DOHH2 (cell line): ENCODE results near the gene C1QA.

Experiments
- EZH2phosphoT487 ChIP-seq: fragments of 200-600 bp; sonication (generic); IDR thresholded peaks from 2 replicates; pipeline ENCODE4 v1.6.1; 2017; ENCODE audit warnings: borderline replicate concordance, mild to moderate bottlenecking, antibody characterized with exemption, low read length, moderate library complexity, mixed read lengths
- TF ChIP-seq, protein P1 (sequence below): fragments of 200-600 bp; sonication (generic); IDR thresholded peaks from one replicate; pipeline ENCODE4 v1.5.1; 2014; ENCODE audit warnings: antibody characterized with exemption, mild to moderate bottlenecking, low read depth, low read length; ENCODE audit not compliant: poor library complexity, severe bottlenecking

DNA sequence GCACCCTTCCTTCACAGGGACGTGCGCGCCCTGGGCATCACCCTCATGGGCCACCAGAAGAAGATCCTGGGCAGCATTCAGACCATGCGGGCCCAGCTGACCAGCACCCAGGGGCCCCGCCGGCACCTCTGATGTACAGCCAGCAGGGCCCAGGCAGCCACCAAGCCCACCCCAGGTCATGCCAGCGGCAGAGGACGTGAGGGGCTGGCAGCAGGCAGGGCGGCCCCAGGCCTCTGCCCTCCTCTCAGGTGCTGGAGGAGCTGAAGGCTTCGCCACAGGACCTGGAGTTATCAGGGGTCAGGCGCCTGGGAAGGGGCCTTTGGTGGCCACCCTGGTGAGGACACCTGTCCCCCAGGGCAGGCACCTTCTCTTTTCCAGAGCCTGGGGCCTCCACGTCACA lies 34.8 kb upstream of the C1QA start:
- TF ChIP-seq EZH2phosphoT487, result no peak
- TF ChIP-seq, protein P1, sequence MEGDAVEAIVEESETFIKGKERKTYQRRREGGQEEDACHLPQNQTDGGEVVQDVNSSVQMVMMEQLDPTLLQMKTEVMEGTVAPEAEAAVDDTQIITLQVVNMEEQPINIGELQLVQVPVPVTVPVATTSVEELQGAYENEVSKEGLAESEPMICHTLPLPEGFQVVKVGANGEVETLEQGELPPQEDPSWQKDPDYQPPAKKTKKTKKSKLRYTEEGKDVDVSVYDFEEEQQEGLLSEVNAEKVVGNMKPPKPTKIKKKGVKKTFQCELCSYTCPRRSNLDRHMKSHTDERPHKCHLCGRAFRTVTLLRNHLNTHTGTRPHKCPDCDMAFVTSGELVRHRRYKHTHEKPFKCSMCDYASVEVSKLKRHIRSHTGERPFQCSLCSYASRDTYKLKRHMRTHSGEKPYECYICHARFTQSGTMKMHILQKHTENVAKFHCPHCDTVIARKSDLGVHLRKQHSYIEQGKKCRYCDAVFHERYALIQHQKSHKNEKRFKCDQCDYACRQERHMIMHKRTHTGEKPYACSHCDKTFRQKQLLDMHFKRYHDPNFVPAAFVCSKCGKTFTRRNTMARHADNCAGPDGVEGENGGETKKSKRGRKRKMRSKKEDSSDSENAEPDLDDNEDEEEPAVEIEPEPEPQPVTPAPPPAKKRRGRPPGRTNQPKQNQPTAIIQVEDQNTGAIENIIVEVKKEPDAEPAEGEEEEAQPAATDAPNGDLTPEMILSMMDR, result no peak
